ENCODE data around the gene ATG3. TPM values are rescaled to one million over a fixed set of nuclear protein-coding genes. Genes with fewer than 3 reads are reported as not detected.

Gene ATG3
- total and polyA plus RNA-seq, 2 of the 8 experiments (the other 6 are each of a cell fraction or from before 2014, with no cell fraction given), result 27.3 to 55.3 TPM

DNA sequence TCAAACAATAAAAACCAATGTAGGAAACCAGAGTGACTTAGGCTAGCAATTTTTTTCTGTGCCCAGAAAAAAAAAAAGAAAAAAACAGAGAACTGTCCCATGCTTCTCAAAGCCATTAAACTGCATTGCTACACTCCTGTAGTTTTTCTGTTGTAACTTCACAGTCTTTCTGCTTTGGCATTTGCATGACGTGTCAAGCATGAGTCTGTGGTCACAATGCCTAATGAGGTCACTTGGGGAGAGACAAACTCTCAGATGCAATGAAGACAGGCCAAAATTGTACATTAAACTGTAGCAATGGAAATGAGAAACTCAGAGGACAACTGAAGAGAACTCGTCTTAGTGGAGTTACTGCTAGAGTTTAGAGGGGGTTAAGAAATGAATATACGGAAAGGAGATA lies 48.4 kb upstream of the ATG3 start (continued):
- TF ChIP-seq, protein P1, sequence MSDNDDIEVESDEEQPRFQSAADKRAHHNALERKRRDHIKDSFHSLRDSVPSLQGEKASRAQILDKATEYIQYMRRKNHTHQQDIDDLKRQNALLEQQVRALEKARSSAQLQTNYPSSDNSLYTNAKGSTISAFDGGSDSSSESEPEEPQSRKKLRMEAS (IDR thresholded peaks at IDR 0.05), result no peak
- TF ChIP-seq SIN3A (conservative IDR thresholded peaks at IDR 0.05 in 1 of 2, IDR thresholded peaks at IDR 0.05 in 1 of 2; ENCODE audit: low read depth in 1 of 2, low read length in 2 of 2) (no peak), CTBP2 (IDR thresholded peaks at IDR 0.05; ENCODE audit: borderline replicate concordance, insufficient read depth, insufficient read length, low read length) (no peak)
